ENCODE measurements around the gene MAP2K2. TPM values are rescaled to one million over a fixed set of nuclear protein-coding genes. Genes with fewer than 3 reads are reported as not detected.

The MAP2K2 gene
- total RNA-seq, 2 donors from 2014 or later = 211 to 260 TPM

- TF ChIP-seq CTCF (IDR thresholded peaks at IDR 0.05) = no peak
- intact Hi-C loops (cut with DNase I) = no loop called here
These were observed 29.0 kb downstream of the MAP2K2 start for GRCh38 chr19:4094761-4095487.

GRCh38 chr19:4094291-4094690 is 29.6 kb downstream of the MAP2K2 start:
- H3K27ac ChIP-seq = peak overlapping the region; percentile 91
- H3K36me3 ChIP-seq = no peaks in the 10 kb centered on the region
- peaks cover 10% of the 10 kb centered on the region for H3K4me1 ChIP-seq
- peak overlapping the region; percentile 35 to 88 for H3K9ac ChIP-seq (ENCODE audit: low read depth in 2 of 2, low read length in 2 of 2)
- TF ChIP-seq CTCF (IDR thresholded peaks at IDR 0.05) = no peak
- no peak overlapping the region for H3K4me3 ChIP-seq
- H3K27me3 ChIP-seq = no peaks in the 10 kb centered on the region
- no peaks in the 10 kb centered on the region for H3K9me3 ChIP-seq
- intact Hi-C loops (cut with DNase I) = no loop called here
- DNase-seq = no peak

More at GRCh38 chr19:4094761-4095487, 29.0 kb downstream of the MAP2K2 start:
- H3K9ac ChIP-seq (ENCODE audit: low read depth in 2 of 2, low read length in 2 of 2) = peak overlapping the region; percentile 68 to 88
- no peaks in the 10 kb centered on the region for H3K9me3 ChIP-seq
- H3K4me3 ChIP-seq = no peak overlapping the region
- peaks cover 10% of the 10 kb centered on the region for H3K4me1 ChIP-seq
- no peaks in the 10 kb centered on the region for H3K36me3 ChIP-seq
- no peaks in the 10 kb centered on the region for H3K27me3 ChIP-seq
- DNase-seq = peak; percentile 92
- peak overlapping the region; percentile 91 for H3K27ac ChIP-seq

GRCh38 chr19:4093643-4094175 is 30.2 kb downstream of the MAP2K2 start:
- Histone ChIP-seq H3K27me3 (no peaks in the 10 kb centered on the region), H3K36me3 (no peaks in the 10 kb centered on the region), H3K9me3 (no peaks in the 10 kb centered on the region), H3K4me1 (peaks cover 10% of the 10 kb centered on the region), H3K27ac (no peak overlapping the region), H3K9ac (ENCODE audit: low read depth in 2 of 2, low read length in 2 of 2) (no peak overlapping the region), H3K4me3 (no peak overlapping the region)
- no peak for TF ChIP-seq CTCF (IDR thresholded peaks at IDR 0.05)
- DNase-seq = no peak
- intact Hi-C loops (cut with DNase I) = no loop called here

GRCh38 chr19:4090356-4091220 is 33.3 kb downstream of the MAP2K2 start:
- DNase-seq = no peak
- TF ChIP-seq CTCF (IDR thresholded peaks at IDR 0.05) = no peak
- intact Hi-C loops (cut with DNase I) = no loop called here
- Histone ChIP-seq H3K27ac (no peak overlapping the region), H3K9ac (ENCODE audit: low read depth in 2 of 2, low read length in 2 of 2) (no peak overlapping the region), H3K4me3 (no peak overlapping the region), H3K27me3 (no peaks in the 10 kb centered on the region), H3K4me1 (peaks cover 21% of the 10 kb centered on the region), H3K9me3 (no peaks in the 10 kb centered on the region), H3K36me3 (no peaks in the 10 kb centered on the region)

- intact Hi-C loops (cut with DNase I) = no loop called here
- no peak for TF ChIP-seq CTCF (IDR thresholded peaks at IDR 0.05)
- no peak overlapping the region for H3K9ac ChIP-seq (ENCODE audit: low read depth in 2 of 2, low read length in 2 of 2)
- no peaks in the 10 kb centered on the region for H3K9me3 ChIP-seq
- no peaks in the 10 kb centered on the region for H3K27me3 ChIP-seq
- H3K36me3 ChIP-seq = no peaks in the 10 kb centered on the region
- peak overlapping the region; percentile 25 for H3K27ac ChIP-seq
- peaks cover 20% of the 10 kb centered on the region for H3K4me1 ChIP-seq
- no peak for DNase-seq
- H3K4me3 ChIP-seq = no peak overlapping the region
These were observed 34.0 kb downstream of the MAP2K2 start for GRCh38 chr19:4089946-4090345.
